Retinal pigment epithelial cell (primary cell): ENCODE results near the gene ANKS1B.
A peak's percentile ranks its signal among the peaks of the same experiment; 100 is the strongest.

Experiments
- DNase-seq: peaks from one replicate; pipeline ENCODE4 v3.0.0-alpha.2; 2010; ENCODE audit warnings: low read depth
- H3K4me3 ChIP-seq: 2 replicates; pipeline ENCODE4 v1.5.1; 2011; ENCODE audit warnings: mild to moderate bottlenecking, low read length, control low read depth, moderate library complexity
- CTCF ChIP-seq: conservative IDR thresholded peaks from 2 replicates; pipeline ENCODE4 v1.5.1; 2011; ENCODE audit warnings: low read depth, low read length, control low read depth, inconsistent platforms

The ANKS1B gene

GRCh38 chr12:99620159-99620479 lies 364.6 kb downstream of the ANKS1B start:
- DNase-seq, result no peak
- no peak overlapping the region for H3K4me3 ChIP-seq
- TF ChIP-seq CTCF, result no peak

- peak; percentile 80 for TF ChIP-seq CTCF
- DNase-seq, result no peak
- no peak overlapping the region for H3K4me3 ChIP-seq
Observed at GRCh38 chr12:99619389-99620158, 365.2 kb downstream of the ANKS1B start.

- no peak overlapping the region for H3K4me3 ChIP-seq
- TF ChIP-seq CTCF, result no peak
- DNase-seq, result no peak
Observed at GRCh38 chr12:99618657-99619056, 366.1 kb downstream of the ANKS1B start.

- no peak overlapping the region for H3K4me3 ChIP-seq
- TF ChIP-seq CTCF, result no peak
- DNase-seq, result no peak
Observed at GRCh38 chr12:99611599-99611998, 373.1 kb downstream of the ANKS1B start.

- TF ChIP-seq CTCF, result no peak
- DNase-seq, result no peak
- H3K4me3 ChIP-seq, result no peak overlapping the region
Observed at GRCh38 chr12:99611117-99611516, 373.6 kb downstream of the ANKS1B start.

- no peak for DNase-seq
- no peak for TF ChIP-seq CTCF
- H3K4me3 ChIP-seq, result no peak overlapping the region
Observed at GRCh38 chr12:99609455-99610181, 375.1 kb downstream of the ANKS1B start.

- DNase-seq, result no peak
- no peak overlapping the region for H3K4me3 ChIP-seq
- TF ChIP-seq CTCF, result no peak
Observed at GRCh38 chr12:99600388-99600787, 384.3 kb downstream of the ANKS1B start.
